GM12878 (cell line): ENCODE results near the gene ST6GALNAC3. TPM values are rescaled to one million over a fixed set of nuclear protein-coding genes. Genes with fewer than 3 reads are reported as not detected.

Experiments
- ATAC-seq: fragments of 200-7000 bp; cut with Tn5 transposase; 3 replicates; pipeline ENCODE4 v1.9.1; 2020; ENCODE audit warnings: mild to moderate bottlenecking, moderate library complexity
- BruUV-seq: library from RNA; stranded (reverse); fragments of 400-500 nt; replicated peaks from 2 replicates; lab custom pipeline; 2021; lab: Mats Ljungman, UMichigan
- CTCF ChIA-PET: fragments of 300-600 bp; sonication (Branson Sonifier 250); formaldehyde crosslinking; extraction: SDS; loops from one replicate; lab custom pipeline; 2021; ENCODE audit warnings: inconsistent platforms; lab: Yijun Ruan, JAX
- POLR2A ChIA-PET: fragments of 350-600 bp; formaldehyde crosslinking; extraction: SDS; loops from one replicate; lab custom pipeline; 2021; ENCODE audit warnings: inconsistent platforms; lab: Charles Lee
- RAD21 ChIA-PET: fragments of 300-600 bp; sonication (Branson Sonifier 250); formaldehyde crosslinking; loops from one replicate; lab custom pipeline; 2023; ENCODE audit warnings: antibody characterized with exemption; ENCODE audit not compliant: unreplicated experiment; lab: Charles Lee
- SMC1A ChIA-PET: fragments of 300-600 bp; sonication (Branson Sonifier 250); formaldehyde crosslinking; loops from one replicate; lab custom pipeline; 2023; ENCODE audit not compliant: unreplicated experiment, uncharacterized antibody; lab: Charles Lee
- DNase-seq: peaks from one replicate; pipeline ENCODE4 v3.0.0-alpha.2; 2011; ENCODE audit warnings: low read depth, low spot score
- FAIRE-seq: peaks from 3 replicates; lab custom pipeline; 2011; peaks lifted over from hg19 to GRCh38; lab: Jason Lieb, UNC
- H2AFZ ChIP-seq: 2 replicates; pipeline ENCODE4 v1.6.0; 2011; ENCODE audit warnings: low read depth, low read length, control low read depth; ENCODE audit not compliant: control insufficient read depth
- H3K27ac ChIP-seq: 2 replicates; pipeline ENCODE4 v1.5.1; 2011; ENCODE audit warnings: control low read depth; ENCODE audit not compliant: control insufficient read depth, insufficient read depth
- H3K27me3 ChIP-seq, 2 experiments: replicated peaks in 1 of 2; 2 replicates each; pipeline versions ENCODE4 v1.6.0 to v1.6.1; 2011; ENCODE audit warnings: low read length in 1 of 2; ENCODE audit not compliant: control insufficient read depth in 2 of 2, insufficient read depth in 2 of 2
- H3K36me3 ChIP-seq, 2 experiments: 2 replicates each; pipeline ENCODE4 v1.5.1; 2011; ENCODE audit warnings: low read length in 1 of 2; ENCODE audit not compliant: control insufficient read depth in 2 of 2, insufficient read depth in 2 of 2
- H3K4me1 ChIP-seq: 2 replicates; pipeline ENCODE4 v1.6.1; 2011; ENCODE audit warnings: mild to moderate bottlenecking, low read length, moderate library complexity, mixed read lengths; ENCODE audit not compliant: control insufficient read depth, insufficient read depth
- H3K4me2 ChIP-seq: 2 replicates; pipeline ENCODE4 v1.6.0; 2011; ENCODE audit warnings: control low read depth; ENCODE audit not compliant: control insufficient read depth, insufficient read depth
- H3K4me3 ChIP-seq: fragments of 200-600 bp; sonication (generic); 2 replicates; pipeline ENCODE4 v1.5.1; 2016
- H3K79me2 ChIP-seq: 2 replicates; pipeline ENCODE4 v1.6.0; 2011; ENCODE audit warnings: low read length; ENCODE audit not compliant: control insufficient read depth, insufficient read depth
- H3K9ac ChIP-seq: 2 replicates; pipeline ENCODE4 v1.8.0; 2011; ENCODE audit warnings: low read length, control low read depth, mixed read lengths; ENCODE audit not compliant: control insufficient read depth, insufficient read depth
- H3K9me3 ChIP-seq: replicated peaks from 3 replicates; pipeline ENCODE4 v1.5.1; 2011; ENCODE audit warnings: mild to moderate bottlenecking, low read length; ENCODE audit not compliant: control insufficient read depth, insufficient read depth
- H4K20me1 ChIP-seq: 2 replicates; pipeline ENCODE4 v1.6.0; 2011; ENCODE audit not compliant: control insufficient read depth, insufficient read depth
- CEBPZ ChIP-seq: fragments of 150-350 bp; IDR thresholded peaks from 2 replicates; pipeline ENCODE4 v1.6.1; 2016; ENCODE audit warnings: low read depth, low read length
- SMAD5 ChIP-seq: IDR thresholded peaks from 2 replicates; pipeline ENCODE4 v1.6.1; 2016; ENCODE audit warnings: antibody characterized with exemption, low read depth
- WGBS: methylation state at CpG from one replicate; pipeline ENCODE4 v1.1.6; 2016; ENCODE audit warnings: low lambda C conversion rate; ENCODE audit not compliant: insufficient replicate concordance, insufficient coverage; ENCODE audit errors: missing lambda C conversion rate; 5-methylcytosine and 5-hydroxymethylcytosine counted together
- in situ Hi-C: fragments of 300-500 bp; cut with MboI; formaldehyde crosslinking; loops from 9 replicates; pipeline ENCODE4 v1.14.3; 2018; ENCODE audit warnings: mixed read lengths
- intact Hi-C: fragments of 100-400 bp; cut with micrococcal nuclease; formaldehyde crosslinking; loops from one replicate; pipeline ENCODE4 v1.14.2; 2022; ENCODE audit not compliant: unreplicated experiment
- polyA plus RNA-seq, 11 experiments: library from polyadenylated mRNA; depleted of rRNA in 4 of 11; unstranded in 6 of 11; stranded (reverse) in 5 of 11; fragments of >200 nt; fragmentation: Nextera tagmentation in 4 of 11; fragmentation: Illumina TruSeq in 1 of 11; extraction: Ambion mirVana in 4 of 11; extraction: Trizol in 1 of 11; gene quantifications; 1 replicate in 1 of 11; 2 replicates in 10 of 11; pipeline versions ENCODE4 v1.2.1 to v1.2.3, GENCODE V29; 2011 to 2016; ENCODE audit warnings: inconsistent platforms in 2 of 11, missing spikeins in 2 of 11, low read depth in 1 of 11
- total RNA-seq, 4 experiments: library from RNA; depleted of rRNA in 3 of 4; stranded (reverse); fragments of >200 nt in 3 of 4; fragmentation: Illumina TruSeq in 1 of 4; extraction: Trizol in 1 of 4; gene quantifications; 2 replicates each; pipeline versions ENCODE4 v1.2.1 to v1.2.3, GENCODE V29; 2013 to 2021

ST6GALNAC3 gene
- total and polyA plus RNA-seq, 10 of the 15 experiments (the other 5 are each of a cell fraction or from before 2014, with no cell fraction given): 0.04 to 0.68 (median 0.18) TPM; not detected in 3

DNA sequence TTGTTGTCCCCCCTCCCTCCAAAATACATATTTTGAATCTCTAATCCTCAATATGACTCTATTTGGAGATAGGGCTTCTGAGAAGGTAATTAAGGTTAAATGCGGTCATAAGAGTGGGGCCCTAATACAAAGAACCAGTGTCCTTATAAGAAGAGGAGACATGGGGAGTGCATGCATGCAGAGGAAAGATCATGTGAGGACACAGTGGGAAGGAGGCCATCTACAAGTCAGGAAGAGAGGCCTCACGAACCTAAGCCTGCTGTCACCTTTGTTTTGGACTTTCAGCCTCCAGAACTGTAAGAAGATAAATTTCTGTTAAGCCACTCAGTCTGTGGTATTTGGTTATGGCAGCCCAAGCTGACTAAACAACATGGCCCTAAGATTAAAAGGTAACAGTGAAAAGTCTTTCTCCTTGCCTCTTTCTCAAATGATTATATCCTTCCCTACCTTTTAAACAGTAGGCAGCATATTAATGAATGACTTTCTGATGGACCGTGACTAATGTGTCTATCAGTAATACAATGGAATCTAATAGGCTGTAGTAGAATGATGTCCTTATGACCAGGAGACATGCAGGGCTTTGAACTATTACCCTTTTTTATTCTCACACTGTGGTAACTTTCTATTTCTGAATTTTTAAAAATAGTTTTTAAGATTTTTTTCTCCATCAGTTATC lies 40.6 kb upstream of the ST6GALNAC3 start:
- no peaks in the 10 kb centered on the region for H3K79me2 ChIP-seq
- intact Hi-C loops: no loop called here
- TF ChIP-seq SMAD5 (no peak), CEBPZ (no peak)
- TF ChIP-seq, all 136 proteins: peak for 0
- ATAC-seq: no peak
- H3K9me3 ChIP-seq: no peaks in the 10 kb centered on the region
- H3K9ac ChIP-seq: no peak overlapping the region
- no peaks in the 10 kb centered on the region for H4K20me1 ChIP-seq
- ChIA-PET CTCF (interaction anchor here (1.0 to 1.1 kb wide), 2 partner anchors 43 to 120 kb away, joined by 4 read pairs; no protein-coding TSS in a partner anchor), POLR2A (no interaction called here), SMC1A (interaction anchor here (1.2 to 1.6 kb wide), 2 partner anchors 35 to 122 kb away, joined by 3 read pairs; no protein-coding TSS in a partner anchor), RAD21 (no interaction called here)
- no peak overlapping the region for H3K4me3 ChIP-seq
- no peaks in the 10 kb centered on the region for H3K27me3 ChIP-seq
- H3K27ac ChIP-seq: no peak overlapping the region
- no peak overlapping the region for H2AFZ ChIP-seq
- in situ Hi-C loops: no loop called here
- FAIRE-seq: no peak
- no peaks in the 10 kb centered on the region for H3K4me1 ChIP-seq
- H3K4me2 ChIP-seq: no peak overlapping the region
- no peak for DNase-seq
- 52% methylated on average over 3 of the region's 3 CpGs for WGBS
- no TSS peak for BruUV-seq
- no peaks in the 10 kb centered on the region for H3K36me3 ChIP-seq
